ENCODE measurements around the gene TGFBRAP1. TPM values are rescaled to one million over a fixed set of nuclear protein-coding genes. Genes with fewer than 3 reads are reported as not detected.

TGFBRAP1 gene
- total and polyA plus RNA-seq, 2 donors (not counting 3 experiments of a cell fraction or from before 2014, with no cell fraction given) = 25.4 to 37.6 TPM

GRCh38 chr2:105308382-105309146 is 21.0 kb downstream of the TGFBRAP1 start:
- no peak overlapping the region for H2AFZ ChIP-seq (ENCODE audit: low read depth, low read length)
- no peaks in the 10 kb centered on the region for H3K9me3 ChIP-seq (replicated peaks; ENCODE audit: control insufficient read depth, insufficient read depth, low read length)
- no peak for DNase-seq (ENCODE audit: low read depth, low spot score)
- intact Hi-C loops (cut with micrococcal nuclease) = no loop called here
- H3K27ac ChIP-seq (ENCODE audit: insufficient read depth, low read depth, low read length) = no peak overlapping the region
- H3K4me1 ChIP-seq (ENCODE audit: control insufficient read depth, extremely low read depth, insufficient read depth, low read length) = no peaks in the 10 kb centered on the region
- FAIRE-seq = no peak
- H3K9ac ChIP-seq (replicated peaks; ENCODE audit: extremely low read depth, insufficient read depth, low read length) = no peak overlapping the region
- CTCF ChIA-PET = interaction anchor here (1.6 kb wide), 1 partner anchor 14 kb away, joined by 7 read pairs; no protein-coding TSS in a partner anchor
- dilution Hi-C loops (cut with MboI; ENCODE audit: extremely low pct_ligation_motif_present, low sequenced_read_pairs) = no loop called here
- peaks cover 64% of the 10 kb centered on the region for H3K79me2 ChIP-seq (ENCODE audit: control insufficient read depth, insufficient read depth, low read length)
- H3K4me2 ChIP-seq (ENCODE audit: insufficient read depth, low read length) = no peak overlapping the region
- peaks cover 0 to 21% of the 10 kb centered on the region in 2 experiments for H3K36me3 ChIP-seq (ENCODE audit: control insufficient read depth in 2 of 2, extremely low read depth in 1 of 2, insufficient read depth in 2 of 2, low read length in 2 of 2)
- TF ChIP-seq, protein P1, sequence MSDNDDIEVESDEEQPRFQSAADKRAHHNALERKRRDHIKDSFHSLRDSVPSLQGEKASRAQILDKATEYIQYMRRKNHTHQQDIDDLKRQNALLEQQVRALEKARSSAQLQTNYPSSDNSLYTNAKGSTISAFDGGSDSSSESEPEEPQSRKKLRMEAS (IDR thresholded peaks at IDR 0.05; ENCODE audit: insufficient read depth, insufficient read length) = no peak
- TF ChIP-seq MYC (IDR thresholded peaks at IDR 0.05; ENCODE audit: low read depth, low read length) = no peak
- TF ChIP-seq EZH2 (IDR thresholded peaks at IDR 0.05; ENCODE audit: borderline replicate concordance, low read depth, low read length, severe bottlenecking) = no peak
- TF ChIP-seq POLR2A (IDR thresholded peaks at IDR 0.05; ENCODE audit: low read depth, low read length) = no peak
- TF ChIP-seq FOS (IDR thresholded peaks at IDR 0.05; ENCODE audit: borderline replicate concordance, insufficient read depth, low read length) = no peak
- TF ChIP-seq GATA2 (IDR thresholded peaks at IDR 0.05; ENCODE audit: insufficient read depth, insufficient read length, low read depth, low read length) = no peak
- TF ChIP-seq POLR2AphosphoS5 (IDR thresholded peaks at IDR 0.05; ENCODE audit: insufficient read depth, low read depth, low read length) = no peak
- no peak for TF ChIP-seq JUN (IDR thresholded peaks at IDR 0.05; ENCODE audit: borderline replicate concordance, insufficient read depth, insufficient read length, low read depth)
- TF ChIP-seq, protein P2, sequence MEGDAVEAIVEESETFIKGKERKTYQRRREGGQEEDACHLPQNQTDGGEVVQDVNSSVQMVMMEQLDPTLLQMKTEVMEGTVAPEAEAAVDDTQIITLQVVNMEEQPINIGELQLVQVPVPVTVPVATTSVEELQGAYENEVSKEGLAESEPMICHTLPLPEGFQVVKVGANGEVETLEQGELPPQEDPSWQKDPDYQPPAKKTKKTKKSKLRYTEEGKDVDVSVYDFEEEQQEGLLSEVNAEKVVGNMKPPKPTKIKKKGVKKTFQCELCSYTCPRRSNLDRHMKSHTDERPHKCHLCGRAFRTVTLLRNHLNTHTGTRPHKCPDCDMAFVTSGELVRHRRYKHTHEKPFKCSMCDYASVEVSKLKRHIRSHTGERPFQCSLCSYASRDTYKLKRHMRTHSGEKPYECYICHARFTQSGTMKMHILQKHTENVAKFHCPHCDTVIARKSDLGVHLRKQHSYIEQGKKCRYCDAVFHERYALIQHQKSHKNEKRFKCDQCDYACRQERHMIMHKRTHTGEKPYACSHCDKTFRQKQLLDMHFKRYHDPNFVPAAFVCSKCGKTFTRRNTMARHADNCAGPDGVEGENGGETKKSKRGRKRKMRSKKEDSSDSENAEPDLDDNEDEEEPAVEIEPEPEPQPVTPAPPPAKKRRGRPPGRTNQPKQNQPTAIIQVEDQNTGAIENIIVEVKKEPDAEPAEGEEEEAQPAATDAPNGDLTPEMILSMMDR (IDR thresholded peaks at IDR 0.05; ENCODE audit: extremely low read depth in 1 of 2, insufficient read depth in 1 of 2, low read depth in 1 of 2, low read length in 2 of 2) = no peak
- BruUV-seq (replicated peaks) = no TSS peak
- H3K27me3 ChIP-seq (ENCODE audit: control insufficient read depth in 2 of 2, insufficient read depth in 2 of 2, low read length in 2 of 2) = no peaks in the 10 kb centered on the region
- peaks cover 7% of the 10 kb centered on the region for H4K20me1 ChIP-seq (replicated peaks; ENCODE audit: control insufficient read depth, extremely low read depth, insufficient read depth, low read length)
- POLR2A ChIA-PET = no interaction called here
- H3K4me3 ChIP-seq (replicated peaks in 1 of 3; ENCODE audit: insufficient read depth in 1 of 3, low read depth in 1 of 3, low read length in 3 of 3) = no peak overlapping the region
- H3K9me1 ChIP-seq (replicated peaks; ENCODE audit: control insufficient read depth, extremely low read depth, insufficient read depth, low read length) = no peaks in the 10 kb centered on the region
